ENCODE results near the gene AKR1E2.

AKR1E2 gene

GRCh38 chr10:4847561-4848355 is 21.8 kb downstream of the AKR1E2 start:
- DNase-seq = no peak

- no peak for DNase-seq
These were observed 22.5 kb downstream of the AKR1E2 start for GRCh38 chr10:4848356-4849041.

GRCh38 chr10:4849042-4849402 is 23.0 kb downstream of the AKR1E2 start:
- DNase-seq = no peak

- DNase-seq = peak; percentile 78
These were observed 23.7 kb downstream of the AKR1E2 start for GRCh38 chr10:4849555-4850242.

GRCh38 chr10:4850397-4850796 is 24.4 kb downstream of the AKR1E2 start:
- no peak for DNase-seq

GRCh38 chr10:4851176-4851575 is 25.2 kb downstream of the AKR1E2 start:
- DNase-seq = no peak

- no peak for DNase-seq
These were observed 25.8 kb downstream of the AKR1E2 start for GRCh38 chr10:4851846-4852245.

- no peak for DNase-seq
These were observed 40.1 kb downstream of the AKR1E2 start for GRCh38 chr10:4865945-4866661.

GRCh38 chr10:4867109-4867519 is 41.1 kb downstream of the AKR1E2 start:
- no peak for DNase-seq

GRCh38 chr10:4867520-4868356 is 41.7 kb downstream of the AKR1E2 start:
- no peak for DNase-seq

- no peak for DNase-seq
These were observed 42.3 kb downstream of the AKR1E2 start for GRCh38 chr10:4868357-4868657.

- no peak for DNase-seq
These were observed 56.7 kb downstream of the AKR1E2 start for GRCh38 chr10:4882704-4883078.

GRCh38 chr10:4883079-4883739 is 57.2 kb downstream of the AKR1E2 start:
- DNase-seq = no peak

- DNase-seq = no peak
These were observed 59.2 kb downstream of the AKR1E2 start for GRCh38 chr10:4885162-4885561.

GRCh38 chr10:4887501-4887900 is 61.5 kb downstream of the AKR1E2 start:
- no peak for DNase-seq

- DNase-seq = no peak
These were observed 62.2 kb downstream of the AKR1E2 start for GRCh38 chr10:4888236-4888635.

GRCh38 chr10:4889959-4890358 is 64.0 kb downstream of the AKR1E2 start:
- DNase-seq = no peak

GRCh38 chr10:4892681-4893080 is 66.7 kb downstream of the AKR1E2 start:
- no peak for DNase-seq

- no peak for DNase-seq
These were observed 68.3 kb downstream of the AKR1E2 start for GRCh38 chr10:4894335-4894734.
